ENCODE measurements around the gene PARM1. TPM values are rescaled to one million over a fixed set of nuclear protein-coding genes. Genes with fewer than 3 reads are reported as not detected.

PARM1 gene
- total RNA-seq, 1 donor from 2014 or later, result 116 TPM

GRCh38 chr4:75057369-75057768 is 124.5 kb downstream of the PARM1 start:
- TF ChIP-seq CTCF (IDR thresholded peaks at IDR 0.05), result no peak
- no peaks in the 10 kb centered on the region for H3K36me3 ChIP-seq
- DNase-seq (ENCODE audit: low spot score in 2 of 2), result no peak
- intact Hi-C loops (cut with DNase I), result no loop called here
- no peaks in the 10 kb centered on the region for H3K9me3 ChIP-seq
- H3K4me1 ChIP-seq, result no peaks in the 10 kb centered on the region
- no peak overlapping the region for H3K4me3 ChIP-seq
- H3K27me3 ChIP-seq, result no peaks in the 10 kb centered on the region
- no peak overlapping the region for H3K27ac ChIP-seq

- TF ChIP-seq CTCF (IDR thresholded peaks at IDR 0.05), result no peak
- no peaks in the 10 kb centered on the region for H3K27me3 ChIP-seq
- H3K4me3 ChIP-seq, result no peak overlapping the region
- H3K36me3 ChIP-seq, result no peaks in the 10 kb centered on the region
- intact Hi-C loops (cut with DNase I), result no loop called here
- H3K4me1 ChIP-seq, result no peaks in the 10 kb centered on the region
- no peak overlapping the region for H3K27ac ChIP-seq
- no peak for DNase-seq (ENCODE audit: low spot score in 2 of 2)
- no peaks in the 10 kb centered on the region for H3K9me3 ChIP-seq
Observed at GRCh38 chr4:75058486-75058885, 125.6 kb downstream of the PARM1 start.

GRCh38 chr4:75063433-75063832 is 130.5 kb downstream of the PARM1 start:
- H3K36me3 ChIP-seq, result no peaks in the 10 kb centered on the region
- H3K27me3 ChIP-seq, result no peaks in the 10 kb centered on the region
- no peak overlapping the region for H3K4me3 ChIP-seq
- H3K27ac ChIP-seq, result no peak overlapping the region
- H3K4me1 ChIP-seq, result no peaks in the 10 kb centered on the region
- TF ChIP-seq CTCF (IDR thresholded peaks at IDR 0.05), result no peak
- DNase-seq (ENCODE audit: low spot score in 2 of 2), result no peak
- intact Hi-C loops (cut with DNase I), result no loop called here
- no peaks in the 10 kb centered on the region for H3K9me3 ChIP-seq

GRCh38 chr4:75065909-75066308 is 133.0 kb downstream of the PARM1 start:
- no peak overlapping the region for H3K27ac ChIP-seq
- TF ChIP-seq CTCF (IDR thresholded peaks at IDR 0.05), result no peak
- H3K27me3 ChIP-seq, result no peaks in the 10 kb centered on the region
- H3K4me1 ChIP-seq, result no peaks in the 10 kb centered on the region
- intact Hi-C loops (cut with DNase I), result no loop called here
- H3K36me3 ChIP-seq, result no peaks in the 10 kb centered on the region
- H3K9me3 ChIP-seq, result no peaks in the 10 kb centered on the region
- H3K4me3 ChIP-seq, result no peak overlapping the region
- no peak for DNase-seq (ENCODE audit: low spot score in 2 of 2)

GRCh38 chr4:75069493-75070074 is 136.7 kb downstream of the PARM1 start:
- no peaks in the 10 kb centered on the region for H3K27me3 ChIP-seq
- no peaks in the 10 kb centered on the region for H3K36me3 ChIP-seq
- no peak for DNase-seq (ENCODE audit: low spot score in 2 of 2)
- no peaks in the 10 kb centered on the region for H3K9me3 ChIP-seq
- H3K4me1 ChIP-seq, result no peaks in the 10 kb centered on the region
- H3K4me3 ChIP-seq, result no peak overlapping the region
- H3K27ac ChIP-seq, result no peak overlapping the region
- intact Hi-C loops (cut with DNase I), result no loop called here
- no peak for TF ChIP-seq CTCF (IDR thresholded peaks at IDR 0.05)

GRCh38 chr4:75071317-75071716 is 138.4 kb downstream of the PARM1 start:
- TF ChIP-seq CTCF (IDR thresholded peaks at IDR 0.05), result no peak
- intact Hi-C loops (cut with DNase I), result no loop called here
- no peaks in the 10 kb centered on the region for H3K4me1 ChIP-seq
- H3K9me3 ChIP-seq, result no peaks in the 10 kb centered on the region
- no peaks in the 10 kb centered on the region for H3K36me3 ChIP-seq
- DNase-seq (ENCODE audit: low spot score in 2 of 2), result no peak
- no peaks in the 10 kb centered on the region for H3K27me3 ChIP-seq
- no peak overlapping the region for H3K27ac ChIP-seq
- no peak overlapping the region for H3K4me3 ChIP-seq
